Subcutaneous abdominal adipose tissue (tissue), 5 donors: ENCODE data around the gene RNASE4.
A peak's percentile ranks its signal among the peaks of the same experiment; 100 is the strongest.
"Not testable (repeated sequence)": the region's sequence is repeated elsewhere in the genome, so short reads cannot be mapped to it uniquely, and the experiment has no call there.

ENCODE experiments used
- H3K27ac ChIP-seq: one replicate; pipeline ENCODE4 v1.7.0; 2013; ENCODE audit warnings: low read depth, mild to moderate bottlenecking, inconsistent platforms, low read length, moderate library complexity
- H3K27me3 ChIP-seq, 5 donors: one replicate each; pipeline ENCODE4 v1.7.0; 2013; ENCODE audit warnings: low read length in 5 of 5, inconsistent platforms in 1 of 5; ENCODE audit not compliant: control insufficient read depth in 5 of 5, insufficient read depth in 4 of 5
- H3K36me3 ChIP-seq, 5 donors: one replicate each; pipeline ENCODE4 v1.7.0; 2013; ENCODE audit warnings: low read length in 5 of 5; ENCODE audit not compliant: control insufficient read depth in 5 of 5, insufficient read depth in 5 of 5
- H3K4me1 ChIP-seq, 5 donors: one replicate each; pipeline ENCODE4 v1.7.0; 2013; ENCODE audit warnings: low read length in 5 of 5, mild to moderate bottlenecking in 3 of 5, moderate library complexity in 1 of 5; ENCODE audit not compliant: control insufficient read depth in 5 of 5, insufficient read depth in 5 of 5
- H3K4me3 ChIP-seq, 5 donors: one replicate each; pipeline ENCODE4 v1.7.0; 2013; ENCODE audit warnings: low read length in 5 of 5, low read depth in 1 of 5
- H3K9ac ChIP-seq, 5 donors: one replicate each; pipeline ENCODE4 v1.7.0; 2013; ENCODE audit warnings: low read length in 5 of 5, mild to moderate bottlenecking in 4 of 5, moderate library complexity in 3 of 5
- H3K9me3 ChIP-seq, 5 donors: one replicate each; pipeline ENCODE4 v1.7.0; 2013; ENCODE audit warnings: low read length in 5 of 5; ENCODE audit not compliant: control insufficient read depth in 5 of 5
- donor health status: healthy.
- donor health status: healthy.
- donor health status: healthy.
- donor health status: healthy.
- donor health status: healthy.

The RNASE4 gene

DNA sequence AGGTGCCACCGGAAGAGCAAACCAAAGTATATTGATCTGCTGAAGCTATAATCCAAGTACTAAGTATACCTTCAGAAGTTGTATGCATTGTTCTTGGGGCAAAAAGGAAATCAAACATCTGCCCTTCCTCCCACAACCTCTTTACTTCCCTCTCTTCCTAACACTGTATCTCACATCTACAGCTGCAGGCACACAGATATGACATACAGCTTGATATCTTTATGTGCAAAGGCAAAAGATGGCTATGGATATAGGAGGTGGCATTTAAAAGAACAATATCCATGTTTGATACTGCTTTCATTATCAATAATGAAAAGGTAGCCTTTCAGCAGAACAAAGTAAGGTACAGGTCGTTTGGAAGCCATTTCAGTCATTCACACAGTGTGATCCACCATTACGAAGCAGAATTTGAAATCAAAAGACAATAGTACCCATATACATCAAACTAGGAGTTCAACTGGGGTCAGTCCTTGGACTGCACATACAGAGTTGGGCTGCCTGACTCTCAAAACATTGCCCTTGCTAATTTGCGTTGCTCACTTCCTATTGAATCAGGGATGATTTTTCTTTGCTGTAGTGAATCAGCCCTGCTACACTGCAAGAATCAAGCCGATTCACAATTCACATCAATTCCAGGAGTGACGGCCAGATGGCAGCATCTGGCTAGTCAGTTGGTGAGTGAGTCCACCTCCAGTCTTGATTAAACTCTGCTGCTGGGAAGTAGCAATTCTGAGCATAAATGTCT, 13.1 kb downstream of the RNASE4 start:
- peaks cover 15 to 33% (median 20%) of the 10 kb centered on the region in 5 donors for H3K36me3 ChIP-seq
- no peak overlapping the region for H3K4me3 ChIP-seq
- no peaks in the 10 kb centered on the region for H3K9me3 ChIP-seq
- no peak overlapping the region for H3K9ac ChIP-seq
- H3K27me3 ChIP-seq, result no peaks in the 10 kb centered on the region
- no peak overlapping the region for H3K27ac ChIP-seq
- H3K4me1 ChIP-seq, result peaks cover 0 to 6% (median 0%) of the 10 kb centered on the region in 5 donors

- H3K4me3 ChIP-seq, result no peak overlapping the region
- H3K27me3 ChIP-seq, result no peaks in the 10 kb centered on the region
- H3K4me1 ChIP-seq, result peaks cover 0 to 6% (median 0%) of the 10 kb centered on the region in 5 donors
- H3K9ac ChIP-seq, result no peak overlapping the region
- H3K27ac ChIP-seq, result no peak overlapping the region
- no peaks in the 10 kb centered on the region for H3K9me3 ChIP-seq
- peaks cover 15 to 33% (median 20%) of the 10 kb centered on the region in 5 donors for H3K36me3 ChIP-seq
Observed at GRCh38 chr14:20698018-20698329, 13.6 kb downstream of the RNASE4 start.

GRCh38 chr14:20698934-20699333, 14.6 kb downstream of the RNASE4 start:
- no peak overlapping the region for H3K27ac ChIP-seq
- H3K36me3 ChIP-seq, result peaks cover 7 to 26% (median 15%) of the 10 kb centered on the region in 5 donors
- H3K27me3 ChIP-seq, result no peaks in the 10 kb centered on the region
- H3K4me1 ChIP-seq, result peaks cover 0 to 6% (median 0%) of the 10 kb centered on the region in 5 donors
- H3K9me3 ChIP-seq, result no peaks in the 10 kb centered on the region
- H3K4me3 ChIP-seq, result no peak overlapping the region
- H3K9ac ChIP-seq, result no peak overlapping the region

- H3K4me3 ChIP-seq, result no peak overlapping the region
- no peak overlapping the region for H3K27ac ChIP-seq
- no peak overlapping the region for H3K9ac ChIP-seq
Observed at GRCh38 chr14:20699931-20700330, 15.6 kb downstream of the RNASE4 start.

DNA sequence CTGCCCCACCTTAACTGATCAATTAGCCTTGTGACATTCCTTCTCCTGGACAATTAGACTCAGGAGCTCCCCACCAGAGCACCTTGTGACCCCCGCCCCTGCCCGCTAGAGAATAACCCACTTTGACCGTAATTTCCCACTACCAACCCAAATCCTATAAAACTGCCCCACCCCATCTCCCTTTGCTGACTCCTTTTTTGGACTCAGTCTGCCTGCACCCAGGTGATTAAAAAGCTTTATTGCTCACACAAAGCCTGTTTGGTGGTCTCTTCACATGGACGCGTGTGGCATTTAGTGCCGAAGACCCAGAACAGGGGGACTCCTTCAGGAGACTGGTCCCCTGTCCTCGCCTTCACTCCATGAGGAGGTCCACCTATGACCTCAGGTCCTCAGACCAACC, 16.6 kb downstream of the RNASE4 start:
- H3K27ac ChIP-seq, H3K27me3 ChIP-seq, H3K9ac ChIP-seq, H3K4me1 ChIP-seq, H3K9me3 ChIP-seq, H3K4me3 ChIP-seq: not testable (repeated sequence)
- peaks cover 7 to 18% (median 12%) of the 10 kb centered on the region in 5 donors for H3K36me3 ChIP-seq

More at GRCh38 chr14:20699931-20700330, 15.6 kb downstream of the RNASE4 start:
- peaks cover 0 to 6% (median 0%) of the 10 kb centered on the region in 5 donors for H3K4me1 ChIP-seq
- no peaks in the 10 kb centered on the region for H3K27me3 ChIP-seq
- H3K36me3 ChIP-seq, result peaks cover 7 to 26% (median 12%) of the 10 kb centered on the region in 5 donors
- H3K9me3 ChIP-seq, result no peaks in the 10 kb centered on the region

GRCh38 chr14:20706657-20707355, 22.4 kb downstream of the RNASE4 start:
- Histone ChIP-seq H3K36me3 (no peaks in the 10 kb centered on the region), H3K4me3 (no peak overlapping the region), H3K9ac (no peak overlapping the region), H3K4me1 (peaks cover 0 to 15% (median 6%) of the 10 kb centered on the region in 5 donors), H3K27ac (peak overlapping the region; percentile 29), H3K27me3 (no peaks in the 10 kb centered on the region), H3K9me3 (no peaks in the 10 kb centered on the region)

- Histone ChIP-seq H3K9me3 (no peaks in the 10 kb centered on the region), H3K27me3 (no peaks in the 10 kb centered on the region), H3K4me3 (no peak overlapping the region), H3K27ac (no peak overlapping the region), H3K36me3 (no peaks in the 10 kb centered on the region), H3K4me1 (peaks cover 0 to 21% (median 7%) of the 10 kb centered on the region in 5 donors), H3K9ac (no peak overlapping the region)
Observed at GRCh38 chr14:20707622-20708021, 23.3 kb downstream of the RNASE4 start.

DNA sequence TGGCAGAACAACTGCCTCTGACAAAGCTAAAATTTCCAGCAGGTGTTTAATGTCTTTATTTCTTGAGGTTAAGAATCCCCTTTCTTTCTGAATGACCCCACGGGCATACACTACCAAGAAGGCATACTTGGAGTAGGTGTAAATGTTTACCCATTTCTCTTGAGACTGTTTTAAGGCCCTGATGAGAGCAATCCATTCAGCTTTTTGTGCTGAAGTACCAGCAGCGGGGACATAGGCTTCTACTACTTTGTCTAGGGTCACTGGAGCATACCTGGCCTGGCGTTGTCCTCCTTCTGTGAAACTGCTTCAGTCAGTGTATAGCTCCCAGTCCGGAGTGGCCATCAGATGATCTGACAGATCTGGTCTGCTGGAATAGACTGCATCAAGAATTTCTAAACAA, 26.9 kb downstream of the RNASE4 start:
- Histone ChIP-seq H3K4me1 (peaks cover 0 to 30% (median 9%) of the 10 kb centered on the region in 5 donors), H3K9me3 (no peaks in the 10 kb centered on the region), H3K27ac (no peak overlapping the region), H3K4me3 (no peak overlapping the region), H3K9ac (no peak overlapping the region), H3K27me3 (peaks cover 0 to 2% (median 0%) of the 10 kb centered on the region in 5 donors), H3K36me3 (no peaks in the 10 kb centered on the region)

DNA sequence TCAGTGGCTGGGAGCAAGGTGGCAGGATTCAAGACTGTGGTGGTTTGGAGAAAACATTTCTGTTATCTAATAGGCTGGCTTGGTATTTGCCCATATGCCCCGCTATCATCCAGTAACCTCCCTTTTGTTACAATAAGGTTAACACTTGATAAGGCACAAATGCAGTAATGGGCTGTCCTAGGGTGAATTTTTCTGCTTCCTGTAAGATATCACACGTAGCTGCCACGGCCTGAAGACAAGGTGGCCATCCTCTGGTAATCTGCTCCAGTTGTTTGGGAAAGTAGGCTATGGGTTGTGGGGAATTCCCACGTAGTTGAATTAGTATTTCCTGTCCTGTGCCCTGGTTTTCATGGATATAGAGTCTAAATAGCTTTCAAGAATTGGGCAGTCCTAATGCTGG, 27.3 kb downstream of the RNASE4 start:
- Histone ChIP-seq H3K9ac (no peak overlapping the region), H3K9me3 (no peaks in the 10 kb centered on the region), H3K27ac (no peak overlapping the region), H3K4me1 (peaks cover 0 to 30% (median 9%) of the 10 kb centered on the region in 5 donors), H3K4me3 (no peak overlapping the region), H3K36me3 (no peaks in the 10 kb centered on the region), H3K27me3 (peaks cover 0 to 2% (median 0%) of the 10 kb centered on the region in 5 donors)

GRCh38 chr14:20712904-20713303, 28.5 kb downstream of the RNASE4 start:
- H3K9me3 ChIP-seq, result no peaks in the 10 kb centered on the region
- H3K36me3 ChIP-seq, result no peaks in the 10 kb centered on the region
- H3K4me3 ChIP-seq, result no peak overlapping the region
- peaks cover 0 to 6% (median 0%) of the 10 kb centered on the region in 5 donors for H3K27me3 ChIP-seq
- H3K9ac ChIP-seq, result no peak overlapping the region
- peaks cover 0 to 24% (median 7%) of the 10 kb centered on the region in 5 donors for H3K4me1 ChIP-seq
- no peak overlapping the region for H3K27ac ChIP-seq
